HepG2 (cell line): Measurements from ENCODE around the gene TCEA3. TPM values are rescaled to one million over a fixed set of nuclear protein-coding genes. Genes with fewer than 3 reads are reported as not detected.
A peak's percentile ranks its signal among the peaks of the same experiment; 100 is the strongest.

ENCODE experiments used
- CEBPB ChIP-seq: IDR thresholded peaks from 2 replicates; pipeline ENCODE4 v1.6.1; 2011; ENCODE audit warnings: low read depth, low read length, improper control_type of control experiment, borderline replicate concordance
- CHCHD3 ChIP-seq: sonication (generic); formaldehyde crosslinking; IDR thresholded peaks from 2 replicates; pipeline ENCODE4 v1.8.0; 2022; ENCODE audit warnings: mild to moderate bottlenecking, missing genetic modification reagents, moderate library complexity
- CTCF ChIP-seq: sonication (generic); formaldehyde crosslinking; IDR thresholded peaks from 2 replicates; pipeline ENCODE4 v1.5.0; 2020; ENCODE audit warnings: mild to moderate bottlenecking, missing genetic modification reagents, moderate library complexity
- HNF4A ChIP-seq: sonication (generic); formaldehyde crosslinking; IDR thresholded peaks from 2 replicates; pipeline ENCODE4 v1.4.0; 2020; ENCODE audit warnings: missing genetic modification reagents
- KDM5B ChIP-seq: sonication (generic); formaldehyde crosslinking; IDR thresholded peaks from 2 replicates; pipeline ENCODE4 v1.4.0; 2020; ENCODE audit warnings: missing genetic modification reagents, mild to moderate bottlenecking, borderline replicate concordance
- POLR2A ChIP-seq, 2 experiments: IDR thresholded peaks; 2 replicates each; pipeline ENCODE4 v1.6.1; 2011; ENCODE audit warnings: low read depth in 2 of 2, low read length in 2 of 2, mild to moderate bottlenecking in 1 of 2, moderate library complexity in 1 of 2; ENCODE audit not compliant: insufficient read depth in 1 of 2
- SALL1 ChIP-seq: sonication (generic); formaldehyde crosslinking; IDR thresholded peaks from 2 replicates; pipeline ENCODE4 v1.8.0; 2022; ENCODE audit warnings: mild to moderate bottlenecking, missing genetic modification reagents
- SP2 ChIP-seq: sonication (generic); formaldehyde crosslinking; IDR thresholded peaks from 2 replicates; pipeline ENCODE4 v1.5.1; 2020; ENCODE audit warnings: mild to moderate bottlenecking, missing genetic modification reagents
- ZBTB34 ChIP-seq: sonication (generic); formaldehyde crosslinking; IDR thresholded peaks from 2 replicates; pipeline ENCODE4 v1.8.0; 2022; ENCODE audit warnings: mild to moderate bottlenecking, missing genetic modification reagents
- ZBTB43 ChIP-seq: sonication (generic); formaldehyde crosslinking; conservative IDR thresholded peaks from 2 replicates; pipeline ENCODE4 v1.4.0; 2020; ENCODE audit warnings: missing genetic modification reagents
- ZNF180 ChIP-seq: sonication (generic); formaldehyde crosslinking; IDR thresholded peaks from 2 replicates; pipeline ENCODE4 v1.4.0; 2020; ENCODE audit warnings: low read depth, missing genetic modification reagents, borderline replicate concordance
- ZNF317 ChIP-seq: sonication (generic); formaldehyde crosslinking; IDR thresholded peaks from 2 replicates; pipeline ENCODE4 v1.5.0; 2020; ENCODE audit warnings: mild to moderate bottlenecking, missing genetic modification reagents
- ZNF431 ChIP-seq: sonication (generic); formaldehyde crosslinking; IDR thresholded peaks from 2 replicates; pipeline ENCODE4 v1.9.0; 2022; ENCODE audit warnings: missing genetic modification reagents, low read depth, mild to moderate bottlenecking, borderline replicate concordance
- ZNF615 ChIP-seq: sonication (generic); formaldehyde crosslinking; IDR thresholded peaks from 2 replicates; pipeline ENCODE4 v1.5.0; 2020; ENCODE audit warnings: mild to moderate bottlenecking, missing genetic modification reagents, borderline replicate concordance
- ZNF678 ChIP-seq: sonication (generic); formaldehyde crosslinking; IDR thresholded peaks from 2 replicates; pipeline ENCODE4 v1.4.0; 2020; ENCODE audit warnings: mild to moderate bottlenecking, missing genetic modification reagents
- polyA plus RNA-seq, 8 experiments: library from polyadenylated mRNA; depleted of rRNA in 3 of 8; stranded (reverse) in 7 of 8; unstranded in 1 of 8; fragments of >200 nt; fragmentation: Illumina TruSeq in 4 of 8; extraction: Trizol in 4 of 8; gene quantifications; 2 replicates each; pipeline versions ENCODE4 v1.2.1 to v1.2.3, GENCODE V29; 2011 to 2016; ENCODE audit warnings: low read depth in 4 of 8, missing spikeins in 1 of 8, mixed read lengths in 1 of 8; ENCODE audit not compliant: insufficient read depth in 1 of 8
- total RNA-seq, 5 experiments: library from RNA; depleted of rRNA; stranded (reverse); fragments of >200 nt; fragmentation: Illumina TruSeq; extraction: Trizol; gene quantifications; 2 replicates each; pipeline ENCODE4 v1.2.3, GENCODE V29; 2016; ENCODE audit warnings: low read depth in 1 of 5
- TF ChIP-seq, protein P1 (sequence below): sonication (generic); formaldehyde crosslinking; IDR thresholded peaks from 2 replicates; pipeline ENCODE4 v1.8.0; 2022; ENCODE audit warnings: mild to moderate bottlenecking, missing genetic modification reagents, borderline replicate concordance
- TF ChIP-seq, protein P2 (sequence below): sonication (generic); formaldehyde crosslinking; IDR thresholded peaks from 2 replicates; pipeline ENCODE4 v1.5.1; 2020; ENCODE audit warnings: missing genetic modification reagents, mild to moderate bottlenecking, borderline replicate concordance
- TF ChIP-seq, protein P3 (sequence below): sonication (generic); formaldehyde crosslinking; IDR thresholded peaks from 2 replicates; pipeline ENCODE4 v1.8.1; 2023; ENCODE audit warnings: mild to moderate bottlenecking, missing genetic modification reagents

TCEA3 gene
- total and polyA plus RNA-seq, 2 of the 13 experiments (the other 11 are each of a cell fraction or from before 2014, with no cell fraction given), result 55.5 to 84.6 TPM

DNA sequence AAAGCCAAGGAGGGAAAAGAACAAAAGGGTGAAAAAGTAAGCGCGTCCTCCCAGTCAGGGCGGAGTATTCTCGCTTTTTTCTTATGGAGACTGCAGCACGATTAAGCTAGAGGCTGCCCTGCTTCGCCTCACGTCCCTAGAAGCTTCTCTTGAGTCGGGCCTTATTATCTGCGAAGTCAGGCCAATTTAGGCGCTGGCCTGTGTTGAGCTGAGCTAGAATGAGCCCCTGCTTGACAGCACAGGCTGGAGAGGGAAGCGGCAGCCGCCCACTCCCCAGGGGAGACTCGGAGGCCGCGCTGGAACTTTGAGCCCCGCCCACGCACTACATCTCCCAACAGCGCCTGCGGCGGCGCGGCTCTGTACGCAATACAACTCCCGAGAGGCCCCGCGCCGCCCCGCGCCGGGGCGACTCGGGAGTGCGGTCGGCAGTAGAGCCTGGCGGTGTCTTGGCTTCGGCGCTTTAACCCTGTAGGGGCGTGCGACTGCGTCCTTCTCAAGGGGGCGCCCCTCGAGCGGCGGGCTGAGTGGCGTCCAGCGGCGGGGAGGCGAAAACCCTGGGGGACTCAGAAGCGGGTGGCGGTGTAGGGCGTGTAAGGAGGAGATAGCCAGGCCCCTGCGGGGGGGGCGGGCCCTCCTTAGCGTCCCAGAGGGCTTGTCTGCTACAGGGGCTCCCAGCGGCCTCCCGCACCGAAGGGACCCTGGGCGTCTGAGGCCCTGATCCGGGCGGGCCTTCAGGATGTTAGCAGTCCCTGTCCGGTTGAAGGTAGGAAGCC is 55.8 kb downstream of the TCEA3 start (continued):
- TF ChIP-seq, protein P1, sequence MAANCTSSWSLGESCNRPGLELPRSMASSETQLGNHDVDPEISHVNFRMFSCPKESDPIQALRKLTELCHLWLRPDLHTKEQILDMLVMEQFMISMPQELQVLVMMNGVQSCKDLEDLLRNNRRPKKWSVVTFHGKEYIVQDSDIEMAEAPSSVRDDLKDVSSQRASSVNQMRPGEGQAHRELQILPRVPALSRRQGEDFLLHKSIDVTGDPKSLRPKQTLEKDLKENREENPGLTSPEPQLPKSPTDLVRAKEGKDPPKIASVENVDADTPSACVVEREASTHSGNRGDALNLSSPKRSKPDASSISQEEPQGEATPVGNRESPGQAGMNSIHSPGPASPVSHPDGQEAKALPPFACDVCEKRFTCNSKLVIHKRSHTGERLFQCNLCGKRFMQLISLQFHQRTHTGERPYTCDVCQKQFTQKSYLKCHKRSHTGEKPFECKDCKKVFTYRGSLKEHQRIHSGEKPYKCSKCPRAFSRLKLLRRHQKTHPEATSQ (CRISPR knock-in tag), result peak; percentile 89; the same call in 1 of the 2 replicates
- TF ChIP-seq SP2 (CRISPR knock-in tag), result no peak; the same call in 1 of the 2 replicates
- peak; percentile 81; the same call in 1 of the 2 replicates for TF ChIP-seq ZNF317 (CRISPR knock-in tag)
- TF ChIP-seq CTCF, result peak; percentile 76
- TF ChIP-seq KDM5B (CRISPR knock-in tag), result peak; percentile 9; the same call in 1 of the 2 replicates
- TF ChIP-seq, protein P2, sequence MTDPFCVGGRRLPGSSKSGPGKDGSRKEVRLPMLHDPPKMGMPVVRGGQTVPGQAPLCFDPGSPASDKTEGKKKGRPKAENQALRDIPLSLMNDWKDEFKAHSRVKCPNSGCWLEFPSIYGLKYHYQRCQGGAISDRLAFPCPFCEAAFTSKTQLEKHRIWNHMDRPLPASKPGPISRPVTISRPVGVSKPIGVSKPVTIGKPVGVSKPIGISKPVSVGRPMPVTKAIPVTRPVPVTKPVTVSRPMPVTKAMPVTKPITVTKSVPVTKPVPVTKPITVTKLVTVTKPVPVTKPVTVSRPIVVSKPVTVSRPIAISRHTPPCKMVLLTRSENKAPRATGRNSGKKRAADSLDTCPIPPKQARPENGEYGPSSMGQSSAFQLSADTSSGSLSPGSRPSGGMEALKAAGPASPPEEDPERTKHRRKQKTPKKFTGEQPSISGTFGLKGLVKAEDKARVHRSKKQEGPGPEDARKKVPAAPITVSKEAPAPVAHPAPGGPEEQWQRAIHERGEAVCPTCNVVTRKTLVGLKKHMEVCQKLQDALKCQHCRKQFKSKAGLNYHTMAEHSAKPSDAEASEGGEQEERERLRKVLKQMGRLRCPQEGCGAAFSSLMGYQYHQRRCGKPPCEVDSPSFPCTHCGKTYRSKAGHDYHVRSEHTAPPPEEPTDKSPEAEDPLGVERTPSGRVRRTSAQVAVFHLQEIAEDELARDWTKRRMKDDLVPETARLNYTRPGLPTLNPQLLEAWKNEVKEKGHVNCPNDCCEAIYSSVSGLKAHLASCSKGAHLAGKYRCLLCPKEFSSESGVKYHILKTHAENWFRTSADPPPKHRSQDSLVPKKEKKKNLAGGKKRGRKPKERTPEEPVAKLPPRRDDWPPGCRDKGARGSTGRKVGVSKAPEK (CRISPR knock-in tag), result no peak
- TF ChIP-seq ZBTB43, result no peak
- peak; percentile 93 for TF ChIP-seq ZBTB34
- no peak for TF ChIP-seq CHCHD3 (CRISPR knock-in tag)
- no peak for TF ChIP-seq ZNF180 (CRISPR knock-in tag)
- TF ChIP-seq CEBPB, result peak; percentile 84
- TF ChIP-seq ZNF678 (CRISPR knock-in tag), result 0 out of 2 replicates have a peak, but pooled peaks have one; percentile 49
- peak; percentile 72; the same call in 1 of the 2 replicates for TF ChIP-seq ZNF431 (CRISPR knock-in tag)
- TF ChIP-seq ZNF615 (CRISPR knock-in tag), result 0 out of 2 replicates have a peak, but pooled peaks have one; percentile 68
- TF ChIP-seq POLR2A (IDR thresholded peaks at IDR 0.05; ENCODE audit: insufficient read depth in 1 of 2, low read depth in 2 of 2, low read length in 2 of 2), result peak; percentile 65 to 88; a peak in 3 of 4 replicates
- no peak; the same call in 1 of the 2 replicates for TF ChIP-seq HNF4A (CRISPR knock-in tag)
- peak; percentile 75; the same call in 1 of the 2 replicates for TF ChIP-seq SALL1 (CRISPR knock-in tag)
- TF ChIP-seq, protein P3, sequence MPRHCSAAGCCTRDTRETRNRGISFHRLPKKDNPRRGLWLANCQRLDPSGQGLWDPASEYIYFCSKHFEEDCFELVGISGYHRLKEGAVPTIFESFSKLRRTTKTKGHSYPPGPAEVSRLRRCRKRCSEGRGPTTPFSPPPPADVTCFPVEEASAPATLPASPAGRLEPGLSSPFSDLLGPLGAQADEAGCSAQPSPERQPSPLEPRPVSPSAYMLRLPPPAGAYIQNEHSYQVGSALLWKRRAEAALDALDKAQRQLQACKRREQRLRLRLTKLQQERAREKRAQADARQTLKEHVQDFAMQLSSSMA, result peak; percentile 49; the same call in 1 of the 2 replicates
